Spleen (tissue), 7 donors: Measurements from ENCODE around the gene DCBLD1.

ENCODE experiments used
- POLR2A ChIP-seq, 3 donors: fragments of 450-650 bp; IDR thresholded peaks; one replicate each; pipeline ENCODE4 v1.5.1; 2017; ENCODE audit warnings: antibody characterized with exemption in 3 of 3, mild to moderate bottlenecking in 1 of 3
- POLR2AphosphoS5 ChIP-seq, 3 donors: sonication (generic); formaldehyde crosslinking; IDR thresholded peaks; one replicate each; pipeline ENCODE4 v1.5.1; 2017; ENCODE audit warnings: antibody characterized with exemption in 3 of 3
- TF ChIP-seq, protein P1 (sequence below), 11 experiments: fragments of 200-600 bp in 7 of 11; fragments of 450-650 bp in 4 of 11; sonication (generic) in 4 of 11; IDR thresholded peaks in 8 of 11; conservative IDR thresholded peaks in 3 of 11; 1 replicate in 7 of 11; 2 replicates in 4 of 11; pipeline versions ENCODE4 v1.4.0 to v1.8.0; 2016 to 2021; ENCODE audit warnings: antibody characterized with exemption in 11 of 11, inconsistent platforms in 4 of 11, mild to moderate bottlenecking in 1 of 11
- donor health status: DM: no; HTN: no; CAD: no; lungs with moderate emphysema.
- donor health status: DM: no; HTN: no; CAD: no.
- donor health status: DM: no; HTN: no; CAD: no.

DNA sequence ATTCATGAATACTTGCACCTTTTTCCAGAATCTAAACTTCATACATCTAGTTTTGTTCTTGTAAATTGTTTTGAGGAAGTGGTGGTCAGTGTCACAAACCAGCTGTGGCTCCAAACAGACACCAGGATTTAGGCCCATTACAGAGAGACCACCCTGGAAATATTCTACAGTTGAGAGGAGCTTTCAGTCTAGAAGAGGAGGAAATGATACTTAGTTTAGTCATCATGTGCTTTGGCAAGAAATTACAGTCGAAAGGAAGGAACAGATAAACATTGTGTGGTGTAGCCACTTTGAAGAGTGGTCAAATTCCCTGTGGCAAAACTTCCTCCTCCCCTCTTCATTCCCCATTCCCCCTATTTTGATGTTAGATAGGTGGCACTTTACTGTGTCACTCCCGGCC lies 15.7 kb downstream of the DCBLD1 start:
- TF ChIP-seq, protein P1, sequence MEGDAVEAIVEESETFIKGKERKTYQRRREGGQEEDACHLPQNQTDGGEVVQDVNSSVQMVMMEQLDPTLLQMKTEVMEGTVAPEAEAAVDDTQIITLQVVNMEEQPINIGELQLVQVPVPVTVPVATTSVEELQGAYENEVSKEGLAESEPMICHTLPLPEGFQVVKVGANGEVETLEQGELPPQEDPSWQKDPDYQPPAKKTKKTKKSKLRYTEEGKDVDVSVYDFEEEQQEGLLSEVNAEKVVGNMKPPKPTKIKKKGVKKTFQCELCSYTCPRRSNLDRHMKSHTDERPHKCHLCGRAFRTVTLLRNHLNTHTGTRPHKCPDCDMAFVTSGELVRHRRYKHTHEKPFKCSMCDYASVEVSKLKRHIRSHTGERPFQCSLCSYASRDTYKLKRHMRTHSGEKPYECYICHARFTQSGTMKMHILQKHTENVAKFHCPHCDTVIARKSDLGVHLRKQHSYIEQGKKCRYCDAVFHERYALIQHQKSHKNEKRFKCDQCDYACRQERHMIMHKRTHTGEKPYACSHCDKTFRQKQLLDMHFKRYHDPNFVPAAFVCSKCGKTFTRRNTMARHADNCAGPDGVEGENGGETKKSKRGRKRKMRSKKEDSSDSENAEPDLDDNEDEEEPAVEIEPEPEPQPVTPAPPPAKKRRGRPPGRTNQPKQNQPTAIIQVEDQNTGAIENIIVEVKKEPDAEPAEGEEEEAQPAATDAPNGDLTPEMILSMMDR (IDR thresholded peaks at IDR 0.05 in 8 of 11, conservative IDR thresholded peaks at IDR 0.05 in 3 of 11) = no peak
- no peak for TF ChIP-seq POLR2A (IDR thresholded peaks at IDR 0.05)
- TF ChIP-seq POLR2AphosphoS5 (IDR thresholded peaks at IDR 0.05) = no peak
